ENCODE measurements around the gene THSD7B.
"Not testable (repeated sequence)": the region's sequence is repeated elsewhere in the genome, so short reads cannot be mapped to it uniquely, and the experiment has no call there.

Gene THSD7B

DNA sequence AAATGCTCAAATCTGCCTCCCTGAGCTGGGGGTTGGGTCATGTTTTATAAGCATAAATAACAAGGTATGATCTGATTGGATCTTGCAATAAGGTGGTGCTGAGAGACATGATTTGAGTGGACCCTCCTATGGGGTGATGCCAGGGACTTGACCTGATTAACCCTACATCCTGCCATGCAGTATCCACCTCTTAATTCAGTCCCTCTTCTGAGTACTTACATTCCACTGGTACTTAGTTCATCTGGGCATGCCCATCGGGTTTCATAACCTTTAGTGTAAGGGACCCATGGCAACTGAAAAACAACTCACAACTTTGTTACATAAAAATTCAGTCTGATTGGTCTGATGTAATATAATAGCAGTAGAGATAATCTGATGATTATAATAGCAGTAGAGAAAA is 801.0 kb downstream of the THSD7B start:
- no peak for DNase-seq (ENCODE audit: low read depth)

DNA sequence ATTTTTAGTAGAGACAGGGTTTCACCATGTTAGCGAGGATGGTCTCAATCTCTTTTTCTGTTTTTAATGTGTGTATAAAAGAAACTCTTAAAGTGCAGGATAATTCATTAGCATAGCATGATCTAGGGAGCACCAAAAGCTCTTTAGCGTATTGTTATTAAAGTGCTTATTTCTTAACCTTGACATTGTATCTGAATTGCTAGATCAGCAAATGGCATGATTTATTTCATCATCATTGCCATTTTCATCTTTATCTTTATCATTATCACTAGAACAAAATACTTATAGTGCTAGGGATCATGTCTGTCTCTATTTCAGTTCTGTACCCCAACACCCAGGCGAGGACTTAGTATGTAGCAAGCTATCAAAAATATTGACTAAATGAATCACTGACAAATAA is 805.1 kb downstream of the THSD7B start:
- no peak for DNase-seq (ENCODE audit: low read depth)
- H3K4me3 ChIP-seq (ENCODE audit: low read depth, low read length) = no peak overlapping the region

More for the DNA sequence above, 801.0 kb downstream of the THSD7B start:
- no peak overlapping the region for H3K4me3 ChIP-seq (ENCODE audit: low read depth, low read length)

DNA sequence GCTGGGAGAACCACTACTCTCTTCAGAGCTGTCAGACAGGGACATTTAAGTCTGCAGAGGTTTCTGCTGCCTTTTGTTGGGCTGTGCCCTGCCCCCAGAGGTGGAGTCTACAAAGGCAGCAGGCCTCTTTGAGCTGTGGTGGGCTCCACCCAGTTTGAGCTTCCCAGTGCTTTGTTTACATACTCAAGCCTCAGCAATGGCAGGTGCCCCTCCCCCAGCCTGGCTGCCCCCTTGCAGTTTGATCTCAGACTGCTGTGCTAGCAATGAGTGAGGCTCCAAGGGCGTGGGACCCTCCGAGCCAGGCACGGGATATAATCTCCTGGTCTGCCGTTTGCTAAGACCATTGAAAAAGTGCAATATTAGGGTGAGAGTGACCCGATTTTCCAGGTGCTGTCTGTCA is 822.5 kb downstream of the THSD7B start:
- DNase-seq (ENCODE audit: low read depth); H3K4me3 ChIP-seq (ENCODE audit: low read depth, low read length): not testable (repeated sequence)

DNA sequence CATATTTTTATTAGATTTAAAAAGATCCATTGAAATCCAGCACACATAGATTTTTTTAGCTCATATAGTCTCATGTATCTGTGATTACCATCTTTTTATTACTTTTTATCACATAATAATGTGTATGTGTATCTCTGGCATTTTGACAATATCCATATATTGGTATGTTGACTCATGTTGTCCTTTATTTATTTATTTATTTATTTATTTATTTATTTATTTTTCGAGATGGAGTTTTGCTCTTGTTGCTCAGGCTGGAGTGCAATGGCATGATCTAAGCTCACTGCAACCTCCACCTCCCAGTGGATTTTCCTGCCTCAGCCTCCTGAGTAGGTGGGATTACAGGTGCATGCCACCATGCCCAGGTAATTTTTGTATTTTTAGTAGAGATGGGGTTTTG is 823.2 kb downstream of the THSD7B start:
- not testable (repeated sequence) for DNase-seq (ENCODE audit: low read depth); H3K4me3 ChIP-seq (ENCODE audit: low read depth, low read length)

DNA sequence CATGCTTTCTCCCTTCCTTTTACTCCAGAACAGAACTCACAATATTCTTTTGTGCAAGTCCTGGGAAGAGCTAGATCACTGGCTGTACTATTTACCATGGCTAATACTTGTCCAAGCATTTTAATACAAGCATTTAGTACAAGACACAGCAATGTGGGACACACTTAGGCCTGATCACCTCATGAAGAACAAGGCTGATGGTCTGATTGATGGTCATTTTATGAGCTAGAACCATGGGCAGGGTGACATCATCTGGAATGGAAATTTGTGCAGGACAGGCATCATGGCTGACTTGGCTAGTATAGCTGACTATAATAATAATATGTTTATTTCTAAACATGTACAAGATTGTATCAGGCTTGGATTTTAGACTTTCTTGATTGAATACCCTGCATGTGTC is 824.8 kb downstream of the THSD7B start:
- no peak for DNase-seq (ENCODE audit: low read depth)
- no peak overlapping the region for H3K4me3 ChIP-seq (ENCODE audit: low read depth, low read length)

DNA sequence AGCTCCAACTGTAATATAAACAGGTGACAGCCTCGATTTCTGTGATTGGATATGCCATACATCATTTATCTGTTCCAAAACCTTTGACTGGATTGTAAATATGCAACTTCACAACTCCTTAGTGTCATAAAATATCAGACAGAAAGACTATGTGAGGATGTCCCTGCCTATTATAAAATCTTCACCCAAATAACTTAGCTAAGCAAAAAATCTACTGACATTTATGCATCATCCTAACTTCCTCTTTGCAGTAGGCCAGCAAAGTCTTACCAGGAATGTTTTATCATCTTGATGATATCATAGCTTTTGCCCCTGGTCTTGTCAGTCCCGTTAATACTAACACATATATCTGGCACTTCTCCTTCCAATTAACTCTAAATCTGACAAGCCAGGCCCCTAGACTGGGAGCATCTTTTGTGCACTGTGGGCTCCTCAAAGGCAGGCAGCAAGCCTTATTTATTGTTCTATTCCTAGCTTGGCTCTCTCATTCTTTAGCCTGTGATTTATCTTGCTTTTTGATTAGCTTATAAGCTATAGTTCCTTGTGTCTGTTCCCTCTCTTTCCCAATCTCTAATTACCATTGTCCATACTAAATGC is 842.5 kb downstream of the THSD7B start:
- DNase-seq (ENCODE audit: low read depth) = no peak
- no peak overlapping the region for H3K4me3 ChIP-seq (ENCODE audit: low read depth, low read length)

DNA sequence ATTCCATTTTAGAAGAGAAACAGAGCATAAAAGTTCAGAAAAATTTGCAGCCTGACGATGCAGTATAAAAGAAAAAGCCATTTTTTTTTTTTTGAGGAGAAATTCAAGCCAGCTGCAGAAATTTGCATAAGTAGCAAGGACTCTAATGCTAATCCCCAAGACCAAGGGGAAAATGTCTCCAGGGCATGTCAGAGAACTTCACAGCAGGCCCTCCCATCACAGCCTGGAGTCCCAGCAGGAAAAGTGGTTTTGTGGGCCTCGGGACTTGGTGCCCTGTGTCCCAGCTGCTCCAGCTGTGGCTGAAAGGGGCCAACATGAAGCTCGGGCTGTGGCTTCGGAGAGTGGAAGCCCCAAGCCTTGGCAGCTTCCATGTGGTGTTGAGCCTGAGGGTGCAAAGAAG is 873.6 kb downstream of the THSD7B start:
- no peak for DNase-seq (ENCODE audit: low read depth)

DNA sequence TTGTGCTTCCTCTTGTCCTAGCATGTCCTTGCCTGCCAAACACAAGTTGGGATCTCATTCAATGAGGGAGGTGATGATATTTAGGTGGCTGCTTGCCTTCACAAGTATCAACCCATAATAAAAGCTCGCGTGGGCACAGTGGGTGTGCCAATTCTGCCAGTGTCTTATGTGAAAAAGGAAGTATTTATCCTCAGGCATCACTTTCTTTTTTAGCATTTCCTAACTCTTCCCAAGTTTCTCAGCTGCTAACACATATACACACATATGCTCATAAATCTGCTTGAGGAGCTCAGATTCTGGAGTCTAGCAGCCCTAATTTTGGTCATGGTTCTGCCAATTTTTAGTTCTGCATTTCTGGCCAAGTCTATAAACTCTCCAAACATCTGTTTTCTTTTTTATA is 879.4 kb downstream of the THSD7B start:
- DNase-seq (ENCODE audit: low read depth) = no peak
- no peak overlapping the region for H3K4me3 ChIP-seq (ENCODE audit: low read depth, low read length)

More for the DNA sequence above, 873.6 kb downstream of the THSD7B start:
- H3K4me3 ChIP-seq (ENCODE audit: low read depth, low read length) = no peak overlapping the region

DNA sequence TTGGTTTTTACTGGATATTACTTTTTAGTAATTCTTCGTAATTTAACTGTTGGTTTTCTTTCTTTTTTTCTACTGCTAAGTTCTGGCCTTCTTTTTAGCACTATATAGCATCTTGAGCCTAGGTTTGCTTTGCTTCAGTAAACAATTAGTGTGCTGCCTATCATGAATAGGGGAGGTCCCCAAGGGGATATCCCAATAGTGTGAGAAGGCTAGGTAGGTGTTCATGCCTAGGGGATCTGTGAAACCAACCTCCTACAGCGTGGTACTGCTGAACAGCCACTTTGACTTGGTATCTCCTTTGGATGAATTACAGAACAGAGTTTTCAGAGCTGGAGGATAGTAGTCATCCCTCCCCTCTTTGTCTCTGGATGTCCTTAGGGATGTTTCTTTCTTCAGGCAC is 888.7 kb downstream of the THSD7B start:
- no peak for DNase-seq (ENCODE audit: low read depth)

DNA sequence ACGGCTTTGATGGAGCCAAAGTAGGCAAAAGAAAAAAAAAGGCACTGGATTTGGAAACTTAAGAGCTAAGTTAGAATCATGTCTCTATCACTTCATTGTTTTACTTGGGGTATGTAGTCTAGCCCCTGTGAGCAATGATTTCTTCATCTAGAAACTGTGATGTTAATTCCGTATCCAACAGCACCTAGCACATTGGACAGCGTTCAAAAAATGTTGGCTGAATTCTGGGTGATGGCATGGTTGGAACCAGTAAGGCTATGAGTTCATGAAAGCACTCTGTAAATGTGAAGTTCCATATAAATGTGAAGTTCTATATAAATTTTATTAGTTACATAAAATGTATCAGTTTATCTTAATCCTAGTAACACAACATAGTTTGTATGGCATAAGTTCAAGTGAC is 890.5 kb downstream of the THSD7B start:
- H3K4me3 ChIP-seq (ENCODE audit: low read depth, low read length) = no peak overlapping the region
- no peak for DNase-seq (ENCODE audit: low read depth)

More for the DNA sequence above, 888.7 kb downstream of the THSD7B start:
- no peak overlapping the region for H3K4me3 ChIP-seq (ENCODE audit: low read depth, low read length)

DNA sequence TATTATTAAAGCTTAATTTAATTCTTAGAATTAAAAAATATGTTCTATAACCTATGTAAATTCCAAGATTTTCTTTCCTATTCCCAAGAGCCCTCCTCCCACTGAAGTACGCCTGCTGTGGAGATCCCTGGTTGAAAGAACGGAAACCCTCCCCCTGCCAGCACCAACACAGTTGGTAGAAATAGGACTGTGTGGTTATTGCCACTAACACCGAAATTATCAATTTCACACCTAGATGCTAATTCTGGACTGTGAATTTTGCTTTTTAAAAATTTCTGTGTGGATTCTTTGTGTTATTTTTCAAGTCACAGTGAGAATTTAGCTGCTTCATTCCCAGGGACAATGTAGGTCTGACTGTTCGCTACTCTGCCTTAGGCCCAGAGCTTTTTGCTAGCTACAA is 893.1 kb downstream of the THSD7B start:
- H3K4me3 ChIP-seq (ENCODE audit: low read depth, low read length) = no peak overlapping the region
- DNase-seq (ENCODE audit: low read depth) = no peak

DNA sequence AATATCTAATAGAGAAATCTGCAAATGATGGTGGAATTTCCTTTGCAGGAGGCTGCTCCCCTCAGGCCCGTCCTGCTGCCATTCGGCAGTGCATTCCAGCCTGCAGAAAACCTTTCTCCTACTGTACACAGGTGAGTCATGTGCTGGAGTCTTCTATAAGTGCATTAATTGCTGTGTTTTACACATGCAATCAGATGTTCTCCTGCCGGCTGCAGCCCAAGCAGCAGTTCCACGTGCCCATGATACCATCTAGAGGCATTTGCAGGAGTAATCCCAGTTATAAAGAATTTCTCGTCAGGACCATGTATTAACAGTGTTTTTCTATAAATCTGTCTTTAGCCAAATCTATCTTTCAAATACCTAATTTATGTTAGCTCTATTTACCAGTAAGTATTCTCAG is 894.3 kb downstream of the THSD7B start:
- no peak overlapping the region for H3K4me3 ChIP-seq (ENCODE audit: low read depth, low read length)
- no peak for DNase-seq (ENCODE audit: low read depth)

DNA sequence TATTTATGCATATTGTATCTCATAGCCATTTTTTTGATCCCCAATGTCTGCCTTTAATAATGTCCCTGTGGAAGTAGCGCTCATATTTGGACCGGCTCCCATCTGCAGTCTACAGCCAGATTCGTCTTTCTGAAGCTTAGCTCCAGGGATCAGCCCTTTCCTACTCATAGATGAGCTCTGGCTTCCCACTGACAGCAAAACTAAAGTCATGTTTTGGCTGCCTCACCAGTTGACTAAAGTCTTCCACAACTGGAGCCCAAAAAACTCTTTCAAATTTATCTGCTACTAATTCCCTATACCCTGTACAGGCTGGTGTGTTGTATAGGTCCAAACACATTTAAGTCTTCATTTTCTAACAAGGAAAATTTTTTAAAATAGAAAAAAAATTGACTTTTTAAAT is 904.8 kb downstream of the THSD7B start:
- DNase-seq (ENCODE audit: low read depth) = no peak
- H3K4me3 ChIP-seq (ENCODE audit: low read depth, low read length) = no peak overlapping the region

DNA sequence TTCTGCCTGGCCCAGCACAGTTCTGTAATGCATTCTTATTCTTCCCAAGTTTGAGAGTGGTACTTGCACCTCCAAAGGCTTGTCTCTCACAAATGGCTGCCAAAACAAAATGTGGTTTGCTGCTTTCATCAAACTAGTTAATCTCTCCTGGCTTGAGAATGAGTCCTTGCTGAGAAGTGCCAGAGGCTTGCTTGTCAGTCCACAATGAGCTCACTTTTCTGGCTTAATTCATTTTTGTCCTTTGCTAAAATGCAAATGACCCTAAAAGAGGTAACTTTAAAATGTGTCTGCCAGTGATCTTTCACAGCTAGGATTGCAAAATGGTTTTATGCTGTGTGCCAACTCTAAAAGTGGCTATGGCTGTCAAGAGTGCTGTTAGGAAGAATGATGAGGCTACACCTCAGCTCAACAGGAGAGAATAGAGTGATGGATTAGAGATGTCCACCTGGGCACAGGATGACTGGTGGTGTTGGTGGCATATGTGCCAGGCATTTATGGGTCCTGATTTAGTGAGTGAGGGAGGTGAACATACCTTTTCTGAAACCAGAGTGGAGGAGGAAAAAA is 907.7 kb downstream of the THSD7B start:
- H3K4me3 ChIP-seq (ENCODE audit: low read depth, low read length) = no peak overlapping the region
- no peak for DNase-seq (ENCODE audit: low read depth)

DNA sequence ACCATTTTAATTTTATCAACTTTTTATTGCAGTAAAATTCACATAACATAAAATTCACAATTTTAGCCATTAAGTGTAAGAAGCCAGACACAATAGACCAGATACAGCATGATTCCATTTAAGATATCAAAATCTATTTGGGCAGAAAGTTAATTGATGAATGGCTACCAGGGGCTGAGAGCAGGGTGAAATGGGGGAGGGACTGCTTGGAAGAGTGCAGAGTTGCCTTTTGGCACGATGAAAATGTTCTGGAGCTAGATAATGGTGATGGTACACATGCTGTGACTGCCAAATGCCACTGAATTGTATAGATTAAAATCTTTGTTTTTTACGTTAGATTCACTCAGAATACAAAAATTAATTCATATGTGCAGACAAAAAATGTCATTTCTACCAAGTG is 909.6 kb downstream of the THSD7B start:
- H3K4me3 ChIP-seq (ENCODE audit: low read depth, low read length) = no peak overlapping the region
- DNase-seq (ENCODE audit: low read depth) = no peak

DNA sequence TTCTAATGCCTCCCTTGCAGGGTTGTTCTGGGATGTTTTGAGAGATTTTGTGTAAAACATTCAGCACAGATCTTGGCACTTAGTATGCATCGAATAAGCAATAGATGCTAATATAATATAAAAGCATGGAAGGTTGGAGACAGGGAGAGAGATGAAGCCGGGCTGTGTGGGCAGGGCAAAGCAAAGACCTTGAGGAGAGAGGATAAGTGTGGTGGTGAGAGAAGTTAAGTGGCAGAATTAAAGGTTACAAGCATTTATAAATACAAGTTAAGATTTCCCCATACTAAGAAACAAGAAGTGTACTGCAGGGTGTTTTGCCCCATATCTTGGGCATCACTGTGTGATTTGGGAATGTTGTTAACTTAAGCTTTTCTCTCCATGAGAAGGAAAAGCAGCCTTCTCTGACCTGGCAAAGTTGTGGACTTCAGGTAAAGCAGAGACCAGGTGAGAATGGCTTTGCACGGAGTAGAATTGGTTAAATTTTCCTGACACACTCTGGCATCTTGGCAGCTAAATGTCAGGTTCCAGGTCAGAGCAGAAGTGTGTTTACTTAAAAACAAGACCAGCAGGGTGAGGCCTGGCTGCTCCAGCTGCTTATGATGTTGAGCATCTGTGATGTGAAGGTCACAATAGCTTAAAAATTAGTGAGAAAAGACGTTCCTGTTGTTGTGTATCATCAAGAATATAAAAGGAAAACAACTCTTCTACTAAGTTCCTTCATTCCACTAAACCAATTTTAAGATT is 910.4 kb downstream of the THSD7B start:
- DNase-seq (ENCODE audit: low read depth) = no peak

DNA sequence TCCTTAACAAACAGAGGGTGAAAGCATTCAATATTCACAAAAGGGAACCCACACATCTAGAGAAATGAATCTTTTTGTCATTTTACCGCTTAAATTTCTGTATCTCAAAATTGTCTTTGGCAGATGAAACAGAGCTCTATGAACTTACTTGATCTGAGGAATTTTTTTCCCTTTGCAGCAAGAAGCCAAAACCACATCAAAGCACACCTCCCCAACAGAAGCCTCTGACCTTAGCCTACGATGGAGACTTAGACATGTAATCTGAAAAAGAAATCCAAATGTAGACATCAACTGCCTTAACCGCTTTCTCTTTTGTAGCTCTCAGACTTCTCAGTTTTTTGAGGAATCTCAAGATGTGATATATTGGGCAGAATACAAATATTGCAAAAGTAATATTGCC is 911.0 kb downstream of the THSD7B start:
- no peak overlapping the region for H3K4me3 ChIP-seq (ENCODE audit: low read depth, low read length)
- DNase-seq (ENCODE audit: low read depth) = no peak

More for the DNA sequence above, 910.4 kb downstream of the THSD7B start:
- no peak overlapping the region for H3K4me3 ChIP-seq (ENCODE audit: low read depth, low read length)

DNA sequence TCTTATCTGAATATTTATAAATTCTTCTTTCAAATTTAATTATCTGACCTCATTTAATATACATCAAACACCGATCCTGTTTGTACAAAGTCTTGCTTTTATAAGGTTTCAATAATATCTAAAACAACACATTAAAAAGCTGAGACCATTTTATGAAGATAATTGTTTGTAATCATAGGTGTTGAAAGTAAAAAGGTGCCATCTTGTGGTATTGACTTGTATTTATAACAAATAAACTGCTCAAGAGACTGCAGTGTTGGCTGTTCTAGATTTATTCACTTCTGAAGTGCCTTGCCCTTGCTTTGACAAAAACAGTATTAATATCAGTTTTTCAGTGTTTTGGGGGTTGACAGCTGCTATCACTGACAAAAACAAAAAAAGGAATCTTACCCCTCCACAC is 912.1 kb downstream of the THSD7B start:
- no peak for DNase-seq (ENCODE audit: low read depth)
- H3K4me3 ChIP-seq (ENCODE audit: low read depth, low read length) = no peak overlapping the region

DNA sequence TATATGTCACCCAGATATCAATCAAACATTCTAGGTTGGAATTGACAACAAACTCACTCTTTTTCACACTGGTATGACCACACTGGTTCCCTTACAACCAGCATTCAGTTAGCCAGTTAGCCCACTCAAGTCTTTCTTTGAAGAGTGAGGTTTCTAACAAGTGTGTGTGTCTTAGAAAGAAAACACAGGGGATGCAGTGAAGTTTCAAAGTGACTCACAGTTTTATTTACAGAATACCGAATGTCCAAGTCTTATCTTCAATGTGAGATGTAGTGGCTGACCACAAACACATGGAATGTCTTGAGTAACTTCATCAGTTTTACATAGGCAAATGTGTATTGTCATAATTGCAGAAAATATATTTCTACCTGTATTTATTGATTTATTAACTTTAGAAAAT is 924.2 kb downstream of the THSD7B start:
- H3K4me3 ChIP-seq (ENCODE audit: low read depth, low read length) = no peak overlapping the region
- no peak for DNase-seq (ENCODE audit: low read depth)

DNA sequence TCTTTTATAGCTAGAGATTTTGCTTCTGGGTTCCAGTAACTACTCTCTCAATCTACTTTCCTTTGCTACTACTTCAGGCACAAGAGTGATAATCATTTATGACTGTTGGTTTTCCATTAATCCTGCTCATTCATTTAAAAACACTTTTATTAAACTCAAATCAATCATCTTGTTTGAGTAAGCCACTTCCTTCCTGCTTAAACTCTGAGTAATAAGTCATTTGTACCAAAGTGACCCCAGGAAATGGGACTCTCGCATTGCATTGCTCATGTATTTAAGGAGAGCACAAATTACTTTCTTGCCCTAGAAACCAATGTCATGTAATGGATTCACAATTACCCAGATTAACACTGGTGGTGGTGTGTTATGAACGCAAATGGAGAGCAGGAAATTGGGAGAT is 928.2 kb downstream of the THSD7B start:
- DNase-seq (ENCODE audit: low read depth) = no peak
- H3K4me3 ChIP-seq (ENCODE audit: low read depth, low read length) = no peak overlapping the region

DNA sequence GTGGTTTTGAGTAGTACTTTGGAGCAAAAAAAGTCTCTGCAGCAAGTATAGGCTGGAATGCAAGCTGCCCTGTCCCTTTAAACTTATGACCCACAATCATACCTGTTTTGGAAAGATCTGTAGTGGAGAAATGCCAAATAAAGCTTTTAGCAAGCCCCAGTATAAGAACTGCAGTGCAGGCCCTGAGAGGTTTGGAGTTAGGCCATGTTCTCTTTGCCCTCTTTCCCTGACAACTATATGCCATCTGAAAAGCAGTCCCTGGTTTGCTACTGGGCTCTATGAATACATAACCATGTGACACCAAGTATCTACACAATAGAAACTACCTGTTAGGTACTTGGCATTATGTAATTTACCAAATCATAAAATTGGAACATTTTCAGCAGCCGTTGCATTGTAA is 931.6 kb downstream of the THSD7B start:
- DNase-seq (ENCODE audit: low read depth) = no peak

More for the DNA sequence above, 931.6 kb downstream of the THSD7B start:
- no peak overlapping the region for H3K4me3 ChIP-seq (ENCODE audit: low read depth, low read length)
